ENCODE measurements around the gene PKD2L1.
"Not testable (repeated sequence)": the region's sequence is repeated elsewhere in the genome, so short reads cannot be mapped to it uniquely, and the experiment has no call there.

PKD2L1 gene

GRCh38 chr10:100330079-100330478 is at the start of gene PKD2L1:
Gene PKD2L1, minus strand, starts transcription at chr10:100330228. Its CDS starts 125 bp downstream, at chr10:100330103.
- DNase-seq (ENCODE audit: low read depth in 2 of 2), result no peak

- no peak for DNase-seq (ENCODE audit: low read depth in 2 of 2)
Measured at GRCh38 chr10:100377830-100378229, 47.8 kb upstream of the PKD2L1 start.

GRCh38 chr10:100376656-100377055 is 46.6 kb upstream of the PKD2L1 start:
- not testable (repeated sequence) for DNase-seq (ENCODE audit: low read depth in 2 of 2)

- not testable (repeated sequence) for DNase-seq (ENCODE audit: low read depth in 2 of 2)
Measured at GRCh38 chr10:100374677-100375353, 44.8 kb upstream of the PKD2L1 start.

GRCh38 chr10:100374200-100374655 is 44.2 kb upstream of the PKD2L1 start:
- no peak for DNase-seq (ENCODE audit: low read depth in 2 of 2)

GRCh38 chr10:100373298-100374199 is 43.5 kb upstream of the PKD2L1 start:
- DNase-seq (ENCODE audit: low read depth in 2 of 2), result peak; percentile 39 to 63

GRCh38 chr10:100372415-100373297 is 42.6 kb upstream of the PKD2L1 start:
- DNase-seq (ENCODE audit: low read depth in 2 of 2), result no peak

- no peak for DNase-seq (ENCODE audit: low read depth in 2 of 2)
Measured at GRCh38 chr10:100371482-100372027, 41.5 kb upstream of the PKD2L1 start.

GRCh38 chr10:100370714-100371481 is 40.9 kb upstream of the PKD2L1 start:
- peak in 1 of 2 donors; percentile 17 for DNase-seq (ENCODE audit: low read depth in 2 of 2)

- DNase-seq (ENCODE audit: low read depth in 2 of 2), result no peak
Measured at GRCh38 chr10:100368721-100369120, 38.7 kb upstream of the PKD2L1 start.

GRCh38 chr10:100364735-100365391 is 34.8 kb upstream of the PKD2L1 start:
- no peak for DNase-seq (ENCODE audit: low read depth in 2 of 2)

- no peak for DNase-seq (ENCODE audit: low read depth in 2 of 2)
Measured at GRCh38 chr10:100364175-100364574, 34.1 kb upstream of the PKD2L1 start.

GRCh38 chr10:100362570-100363496 is 32.8 kb upstream of the PKD2L1 start:
- no peak for DNase-seq (ENCODE audit: low read depth in 2 of 2)

GRCh38 chr10:100360234-100360633 is 30.2 kb upstream of the PKD2L1 start:
- no peak for DNase-seq (ENCODE audit: low read depth in 2 of 2)

GRCh38 chr10:100359529-100360150 is 29.6 kb upstream of the PKD2L1 start:
- no peak for DNase-seq (ENCODE audit: low read depth in 2 of 2)

GRCh38 chr10:100359030-100359432 is 29.0 kb upstream of the PKD2L1 start:
- DNase-seq (ENCODE audit: low read depth in 2 of 2), result no peak

- DNase-seq (ENCODE audit: low read depth in 2 of 2), result no peak
Measured at GRCh38 chr10:100357059-100357858, 27.2 kb upstream of the PKD2L1 start.
